ENCODE data around the gene ITGB3BP.

Gene ITGB3BP

GRCh38 chr1:63418101-63418500, 104.9 kb downstream of the ITGB3BP start:
- no peak for DNase-seq (ENCODE audit: low read depth in 2 of 2)

- DNase-seq (ENCODE audit: low read depth in 2 of 2), result no peak
These were observed 108.2 kb downstream of the ITGB3BP start for GRCh38 chr1:63414691-63415365.

- DNase-seq (ENCODE audit: low read depth in 2 of 2), result no peak
These were observed 109.6 kb downstream of the ITGB3BP start for GRCh38 chr1:63413394-63413793.

GRCh38 chr1:63411066-63411465, 112.0 kb downstream of the ITGB3BP start:
- no peak for DNase-seq (ENCODE audit: low read depth in 2 of 2)

- no peak for DNase-seq (ENCODE audit: low read depth in 2 of 2)
These were observed 114.7 kb downstream of the ITGB3BP start for GRCh38 chr1:63408331-63408730.

GRCh38 chr1:63407002-63407401, 116.0 kb downstream of the ITGB3BP start:
- DNase-seq (ENCODE audit: low read depth in 2 of 2), result no peak

- no peak for DNase-seq (ENCODE audit: low read depth in 2 of 2)
These were observed 117.0 kb downstream of the ITGB3BP start for GRCh38 chr1:63405987-63406386.

DNA sequence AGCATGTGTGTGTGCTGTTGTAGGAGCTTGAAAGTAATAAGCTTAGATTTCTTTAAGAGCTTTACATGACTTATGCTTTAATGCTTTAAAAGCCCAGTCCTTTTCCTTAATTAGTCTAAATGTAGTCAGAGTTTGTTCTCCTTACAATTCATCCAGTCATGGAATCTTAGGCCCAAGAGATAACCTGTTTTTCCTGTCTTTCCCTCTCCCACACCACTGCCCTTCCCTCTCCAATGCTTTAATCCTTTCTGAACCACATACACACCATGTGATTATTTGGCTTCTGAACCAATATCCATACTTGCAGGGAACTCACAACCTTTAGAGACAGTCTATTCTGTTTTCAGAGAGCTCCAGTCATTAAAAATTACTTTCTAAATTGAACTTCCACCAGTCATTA, 118.0 kb downstream of the ITGB3BP start:
- no peak for DNase-seq (ENCODE audit: low read depth in 2 of 2)

- DNase-seq (ENCODE audit: low read depth in 2 of 2), result no peak
These were observed 119.6 kb downstream of the ITGB3BP start for GRCh38 chr1:63403386-63403785.

DNA sequence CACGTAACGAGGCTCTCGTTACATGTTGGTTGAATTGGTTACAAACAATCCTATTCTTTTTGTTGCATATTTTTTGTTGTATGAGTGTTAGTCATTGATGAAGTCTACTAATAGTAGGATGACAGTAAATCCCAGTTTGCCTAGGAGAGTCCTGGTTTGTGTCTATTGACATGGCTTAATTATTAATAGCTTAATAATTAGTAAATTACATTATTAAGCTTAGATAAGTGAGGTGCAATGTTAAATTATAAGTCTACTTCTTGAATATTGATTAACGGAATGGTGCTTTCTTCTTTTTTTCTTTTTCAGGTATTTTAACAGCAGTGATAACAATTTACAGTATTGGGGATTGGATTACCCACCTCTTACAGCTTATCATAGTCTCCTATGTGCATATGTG, 121.1 kb downstream of the ITGB3BP start:
- DNase-seq (ENCODE audit: low read depth in 2 of 2), result no peak
